Mucosa of descending colon (tissue), 3 donors: ENCODE results near the gene ATG9B. TPM values are rescaled to one million over a fixed set of nuclear protein-coding genes. Genes with fewer than 3 reads are reported as not detected.

Source experiments
- ATAC-seq: fragments of 200-7000 bp; cut with Tn5 transposase; one replicate; pipeline ENCODE4 v1.9.1; 2020; ENCODE audit warnings: mild to moderate bottlenecking, moderate library complexity
- DNase-seq, 3 donors: peaks; one replicate each; pipeline ENCODE4 v3.0.0-alpha.2; 2020
- H3K36me3 ChIP-seq: fragments of 200-600 bp; one replicate; pipeline ENCODE4 v1.8.0; 2021; ENCODE audit warnings: low read depth, mild to moderate bottlenecking
- H3K4me1 ChIP-seq: fragments of 200-600 bp; one replicate; pipeline ENCODE4 v1.8.0; 2021; ENCODE audit warnings: low read depth, mild to moderate bottlenecking
- H3K4me3 ChIP-seq: fragments of 200-600 bp; one replicate; pipeline ENCODE4 v1.8.0; 2021; ENCODE audit warnings: mild to moderate bottlenecking
- H3K9me3 ChIP-seq: fragments of 200-600 bp; one replicate; pipeline ENCODE4 v1.8.0; 2021; ENCODE audit warnings: mild to moderate bottlenecking
- CTCF ChIP-seq: fragments of 200-600 bp; IDR thresholded peaks from one replicate; pipeline ENCODE4 v1.8.0; 2022; ENCODE audit warnings: antibody characterized with exemption, mild to moderate bottlenecking
- intact Hi-C, 2 donors: fragments of 100-400 bp; cut with DNase I in 1 of 2; cut with micrococcal nuclease in 1 of 2; formaldehyde crosslinking; loops; one replicate each; pipeline versions ENCODE4 v1.11.0 to v1.11.1; 2022; cut with DNase I, micrococcal nuclease
- total RNA-seq, 3 donors: library from RNA; stranded (reverse); fragmentation: NEBNext Ultra II Directional in 2 of 3; extraction: Animal tissue kit (Norgen Biotek cat#: 25700) in 2 of 3; gene quantifications; one replicate each; pipeline versions ENCODE4 v1.2.1 to v1.2.4, GENCODE V29; 2021 to 2023
- donor health status: DM: no; HTN: no; CAD: no; lungs with moderate emphysema.
- donor health status: DM: no; HTN: no; CAD: no.
- donor health status: DM: no; HTN: yes; CAD: no.

Gene ATG9B
- total RNA-seq, 3 donors from 2014 or later = 0.09 to 0.90 (median 0.89) TPM

- intact Hi-C loops = no loop called here
- no peaks in the 10 kb centered on the region for H3K36me3 ChIP-seq
- TF ChIP-seq CTCF = no peak
- DNase-seq (no peak), ATAC-seq (no peak)
- no peak overlapping the region for H3K4me3 ChIP-seq
- H3K4me1 ChIP-seq = peaks cover 18% of the 10 kb centered on the region
- H3K9me3 ChIP-seq = no peaks in the 10 kb centered on the region
These were observed 1.8 kb upstream of the ATG9B start for GRCh38 chr7:151025924-151026671.

GRCh38 chr7:151023232-151023631 lies 1.1 kb downstream of the ATG9B start:
- ATAC-seq (no peak), DNase-seq (no peak)
- Histone ChIP-seq H3K4me3 (no peak overlapping the region), H3K36me3 (no peaks in the 10 kb centered on the region), H3K4me1 (peaks cover 17% of the 10 kb centered on the region), H3K9me3 (no peaks in the 10 kb centered on the region)
- TF ChIP-seq CTCF = no peak
- intact Hi-C loops = no loop called here

- DNase-seq (no peak), ATAC-seq (no peak)
- peaks cover 13% of the 10 kb centered on the region for H3K4me1 ChIP-seq
- intact Hi-C loops = no loop called here
- TF ChIP-seq CTCF = no peak
- H3K36me3 ChIP-seq = no peaks in the 10 kb centered on the region
- no peaks in the 10 kb centered on the region for H3K9me3 ChIP-seq
- no peak overlapping the region for H3K4me3 ChIP-seq
These were observed 4.1 kb downstream of the ATG9B start for GRCh38 chr7:151020231-151020630.

DNA sequence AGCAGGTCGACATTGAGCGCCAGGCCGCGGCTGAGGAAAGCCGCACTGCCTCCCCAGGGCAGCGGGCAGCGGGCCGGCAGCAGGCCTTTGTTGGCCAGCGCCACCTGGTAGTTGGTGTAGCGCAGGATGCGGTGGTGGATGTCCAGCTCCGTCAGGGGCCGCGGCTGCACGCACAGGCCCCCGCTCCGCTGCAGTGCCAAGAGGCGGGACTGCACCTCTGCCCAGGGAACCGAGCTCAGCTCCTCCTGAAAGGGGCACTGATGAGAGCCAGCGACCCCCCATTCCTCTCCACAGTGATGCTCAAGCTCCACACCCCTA lies 5.2 kb downstream of the ATG9B start:
- H3K36me3 ChIP-seq = no peaks in the 10 kb centered on the region
- intact Hi-C loops = no loop called here
- no peaks in the 10 kb centered on the region for H3K9me3 ChIP-seq
- ATAC-seq (peak; percentile 1), DNase-seq (no peak)
- H3K4me3 ChIP-seq = no peak overlapping the region
- TF ChIP-seq CTCF = no peak
- peaks cover 13% of the 10 kb centered on the region for H3K4me1 ChIP-seq

DNA sequence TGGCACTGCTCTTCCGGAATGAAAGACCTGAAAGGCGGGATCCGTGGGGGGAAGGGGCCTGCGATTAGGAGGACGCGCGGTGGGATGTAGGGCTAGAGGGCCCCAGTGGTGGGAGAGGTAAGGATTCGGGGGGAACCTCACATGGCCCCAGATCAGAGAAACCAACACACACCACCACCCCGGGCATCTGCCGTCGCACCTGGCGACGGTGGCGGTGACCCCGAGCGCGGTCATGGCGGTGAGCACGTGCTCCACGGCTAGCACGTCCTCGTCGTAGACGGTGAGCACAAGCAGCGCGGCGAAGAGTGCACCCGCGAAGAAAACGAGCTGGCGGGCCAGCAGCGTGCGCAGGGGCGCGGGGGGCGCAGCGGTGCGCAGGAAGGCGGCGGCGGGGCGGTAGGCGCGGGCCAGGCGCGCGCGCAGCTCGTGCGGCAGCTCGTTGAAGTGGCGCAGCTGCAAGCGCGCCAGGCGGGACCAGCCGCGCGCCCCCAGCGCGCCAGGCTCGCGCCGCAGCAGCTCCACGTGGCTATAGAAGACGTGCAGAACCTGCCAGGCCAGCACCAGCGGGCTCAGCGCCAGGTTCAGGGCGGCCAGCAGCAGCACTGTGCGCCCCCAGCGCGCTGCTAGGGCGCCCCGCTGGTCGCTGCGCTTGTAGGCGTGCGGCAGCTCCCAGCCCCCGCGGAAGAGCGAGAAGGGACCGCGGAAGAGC lies 5.7 kb downstream of the ATG9B start:
- Histone ChIP-seq H3K4me1 (peaks cover 13% of the 10 kb centered on the region), H3K4me3 (no peak overlapping the region), H3K36me3 (no peaks in the 10 kb centered on the region), H3K9me3 (no peaks in the 10 kb centered on the region)
- intact Hi-C loops = no loop called here
- TF ChIP-seq CTCF = no peak
- peak; percentile 32 for ATAC-seq
- DNase-seq = no peak
